ENCODE results near the gene CFD.

Gene CFD

GRCh38 chr19:858868-859843 lies at the start of gene CFD:
TSS of gene CFD (plus strand) at chr19:859664. CDS start at chr19:859690, 26 bp downstream.
- H2AFZ ChIP-seq = peak within 1 kb of the TSS; percentile 77
- H3K36me3 ChIP-seq (ENCODE audit: control insufficient read depth, insufficient read depth, low read length) = no peaks in the 10 kb centered on the region
- H3K27me3 ChIP-seq (ENCODE audit: control insufficient read depth, insufficient read depth, low read length) = no peaks in the 10 kb centered on the region
- no peaks in the 10 kb centered on the region for H3K9me3 ChIP-seq (ENCODE audit: control insufficient read depth, low read length)
- H3K27ac ChIP-seq = no peak within 1 kb of the TSS
- TF ChIP-seq, protein P1, sequence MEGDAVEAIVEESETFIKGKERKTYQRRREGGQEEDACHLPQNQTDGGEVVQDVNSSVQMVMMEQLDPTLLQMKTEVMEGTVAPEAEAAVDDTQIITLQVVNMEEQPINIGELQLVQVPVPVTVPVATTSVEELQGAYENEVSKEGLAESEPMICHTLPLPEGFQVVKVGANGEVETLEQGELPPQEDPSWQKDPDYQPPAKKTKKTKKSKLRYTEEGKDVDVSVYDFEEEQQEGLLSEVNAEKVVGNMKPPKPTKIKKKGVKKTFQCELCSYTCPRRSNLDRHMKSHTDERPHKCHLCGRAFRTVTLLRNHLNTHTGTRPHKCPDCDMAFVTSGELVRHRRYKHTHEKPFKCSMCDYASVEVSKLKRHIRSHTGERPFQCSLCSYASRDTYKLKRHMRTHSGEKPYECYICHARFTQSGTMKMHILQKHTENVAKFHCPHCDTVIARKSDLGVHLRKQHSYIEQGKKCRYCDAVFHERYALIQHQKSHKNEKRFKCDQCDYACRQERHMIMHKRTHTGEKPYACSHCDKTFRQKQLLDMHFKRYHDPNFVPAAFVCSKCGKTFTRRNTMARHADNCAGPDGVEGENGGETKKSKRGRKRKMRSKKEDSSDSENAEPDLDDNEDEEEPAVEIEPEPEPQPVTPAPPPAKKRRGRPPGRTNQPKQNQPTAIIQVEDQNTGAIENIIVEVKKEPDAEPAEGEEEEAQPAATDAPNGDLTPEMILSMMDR (IDR thresholded peaks at IDR 0.05) = no peak
- no peak within 1 kb of the TSS for H3K9ac ChIP-seq
- no peaks in the 10 kb centered on the region for H3K79me2 ChIP-seq
- peak within 1 kb of the TSS; percentile 65 for H3K4me2 ChIP-seq (ENCODE audit: low read length)
- H3K4me1 ChIP-seq = no peaks in the 10 kb centered on the region
- H3K4me3 ChIP-seq (ENCODE audit: low read depth, low read length) = peak within 1 kb of the TSS; percentile 44

GRCh38 chr19:810077-810855 lies 49.2 kb upstream of the CFD start:
- no peak overlapping the region for H2AFZ ChIP-seq
- no peaks in the 10 kb centered on the region for H3K9me3 ChIP-seq (ENCODE audit: control insufficient read depth, low read length)
- H3K79me2 ChIP-seq = peaks cover 25% of the 10 kb centered on the region
- H3K4me3 ChIP-seq (ENCODE audit: low read depth, low read length) = no peak overlapping the region
- no peak overlapping the region for H3K9ac ChIP-seq
- no peaks in the 10 kb centered on the region for H3K4me1 ChIP-seq
- H3K36me3 ChIP-seq (ENCODE audit: control insufficient read depth, insufficient read depth, low read length) = no peaks in the 10 kb centered on the region
- TF ChIP-seq, protein P1 (IDR thresholded peaks at IDR 0.05) = no peak
- H3K4me2 ChIP-seq (ENCODE audit: low read length) = no peak overlapping the region
- H3K27ac ChIP-seq = no peak overlapping the region
- H3K27me3 ChIP-seq (ENCODE audit: control insufficient read depth, insufficient read depth, low read length) = no peaks in the 10 kb centered on the region

- H3K79me2 ChIP-seq = peaks cover 17% of the 10 kb centered on the region
- H3K36me3 ChIP-seq (ENCODE audit: control insufficient read depth, insufficient read depth, low read length) = no peaks in the 10 kb centered on the region
- H3K27ac ChIP-seq = no peak overlapping the region
- no peak overlapping the region for H3K4me2 ChIP-seq (ENCODE audit: low read length)
- no peak overlapping the region for H2AFZ ChIP-seq
- H3K4me3 ChIP-seq (ENCODE audit: low read depth, low read length) = no peak overlapping the region
- no peak overlapping the region for H3K9ac ChIP-seq
- TF ChIP-seq, protein P1 (IDR thresholded peaks at IDR 0.05) = no peak
- H3K9me3 ChIP-seq (ENCODE audit: control insufficient read depth, low read length) = no peaks in the 10 kb centered on the region
- no peaks in the 10 kb centered on the region for H3K27me3 ChIP-seq (ENCODE audit: control insufficient read depth, insufficient read depth, low read length)
- H3K4me1 ChIP-seq = no peaks in the 10 kb centered on the region
Measured at GRCh38 chr19:810883-811489, 48.5 kb upstream of the CFD start.

- no peaks in the 10 kb centered on the region for H3K36me3 ChIP-seq (ENCODE audit: control insufficient read depth, insufficient read depth, low read length)
- no peak overlapping the region for H3K27ac ChIP-seq
- H3K9me3 ChIP-seq (ENCODE audit: control insufficient read depth, low read length) = no peaks in the 10 kb centered on the region
- no peaks in the 10 kb centered on the region for H3K27me3 ChIP-seq (ENCODE audit: control insufficient read depth, insufficient read depth, low read length)
- no peak overlapping the region for H3K4me2 ChIP-seq (ENCODE audit: low read length)
- H3K79me2 ChIP-seq = peaks cover 13% of the 10 kb centered on the region
- H3K4me1 ChIP-seq = no peaks in the 10 kb centered on the region
- no peak overlapping the region for H2AFZ ChIP-seq
- no peak overlapping the region for H3K4me3 ChIP-seq (ENCODE audit: low read depth, low read length)
- TF ChIP-seq, protein P1 (IDR thresholded peaks at IDR 0.05) = no peak
- no peak overlapping the region for H3K9ac ChIP-seq
Measured at GRCh38 chr19:811506-812048, 47.9 kb upstream of the CFD start.

Measured in parathyroid adenoma (tissue), 2 donors.